H9 (cell line): ENCODE measurements around the gene ELF1. TPM values are rescaled to one million over a fixed set of nuclear protein-coding genes. Genes with fewer than 3 reads are reported as not detected.

ENCODE experiments used
- DNase-seq: peaks from one replicate; pipeline ENCODE4 v3.0.0-alpha.2; 2017
- H2AFZ ChIP-seq: one replicate; pipeline ENCODE4 v1.6.1; 2013; ENCODE audit warnings: mild to moderate bottlenecking, low read length, control low read depth, moderate library complexity
- H2AK5ac ChIP-seq: 2 replicates; pipeline ENCODE4 v1.6.1; 2013; ENCODE audit warnings: low read length, control low read depth, mixed read lengths; ENCODE audit not compliant: insufficient read length
- H2BK120ac ChIP-seq: one replicate; pipeline ENCODE4 v1.6.1; 2013; ENCODE audit warnings: low read depth, mild to moderate bottlenecking, low read length, control low read depth, inconsistent platforms; ENCODE audit not compliant: poor library complexity, severe bottlenecking
- H2BK12ac ChIP-seq: 2 replicates; pipeline ENCODE4 v1.6.1; 2013; ENCODE audit warnings: low read length, control low read depth, mixed read lengths, low read depth; ENCODE audit not compliant: insufficient read length
- H2BK15ac ChIP-seq: 2 replicates; pipeline ENCODE4 v1.6.1; 2013; ENCODE audit warnings: low read depth, low read length, control low read depth
- H2BK20ac ChIP-seq: one replicate; pipeline ENCODE4 v1.6.1; 2013; ENCODE audit warnings: low read depth, mild to moderate bottlenecking, low read length, control low read depth, inconsistent platforms; ENCODE audit not compliant: poor library complexity, severe bottlenecking
- H2BK5ac ChIP-seq: 2 replicates; pipeline ENCODE4 v1.6.1; 2013; ENCODE audit warnings: low read length, control low read depth, mixed read lengths; ENCODE audit not compliant: insufficient read length
- H3K14ac ChIP-seq: 2 replicates; pipeline ENCODE4 v1.6.1; 2013; ENCODE audit warnings: low read length, control low read depth; ENCODE audit not compliant: insufficient read depth
- H3K18ac ChIP-seq: 2 replicates; pipeline ENCODE4 v1.6.1; 2013; ENCODE audit warnings: low read depth, mild to moderate bottlenecking, mixed read lengths, low read length, control low read depth; ENCODE audit not compliant: insufficient read length
- H3K23ac ChIP-seq: 2 replicates; pipeline ENCODE4 v1.6.1; 2013; ENCODE audit warnings: low read length, control low read depth, mixed read lengths, low read depth; ENCODE audit not compliant: insufficient read length
- H3K23me2 ChIP-seq: 2 replicates; pipeline ENCODE4 v1.6.1; 2013; ENCODE audit warnings: low read depth, mild to moderate bottlenecking, mixed read lengths, low read length, control low read depth; ENCODE audit not compliant: insufficient read length, poor library complexity, severe bottlenecking
- H3K27ac ChIP-seq: 2 replicates; pipeline ENCODE4 v1.5.1; 2013; ENCODE audit warnings: low read length, control low read depth, mixed read lengths, low read depth; ENCODE audit not compliant: insufficient read length
- H3K27me3 ChIP-seq: 2 replicates; pipeline ENCODE4 v1.6.1; 2013; ENCODE audit warnings: low read length, control low read depth, inconsistent platforms; ENCODE audit not compliant: insufficient read depth
- H3K4ac ChIP-seq: 2 replicates; pipeline ENCODE4 v1.6.1; 2013; ENCODE audit warnings: low read depth, mild to moderate bottlenecking, control low read depth, inconsistent platforms, low read length, moderate library complexity
- H3K4me1 ChIP-seq: 2 replicates; pipeline ENCODE4 v1.6.1; 2013; ENCODE audit warnings: low read length, control low read depth, inconsistent platforms; ENCODE audit not compliant: insufficient read depth
- H3K4me2 ChIP-seq: 2 replicates; pipeline ENCODE4 v1.6.1; 2013; ENCODE audit warnings: low read length, control low read depth, mixed read lengths; ENCODE audit not compliant: insufficient read length, insufficient read depth
- H3K56ac ChIP-seq: 2 replicates; pipeline ENCODE4 v1.6.1; 2013; ENCODE audit warnings: low read depth, mild to moderate bottlenecking, mixed read lengths, low read length, control low read depth; ENCODE audit not compliant: insufficient read length
- H3K79me1 ChIP-seq: 2 replicates; pipeline ENCODE4 v1.6.1; 2013; ENCODE audit warnings: low read depth, mild to moderate bottlenecking, moderate library complexity, low read length, control low read depth, inconsistent platforms; ENCODE audit not compliant: insufficient read depth, poor library complexity, severe bottlenecking
- H3K79me2 ChIP-seq: 2 replicates; pipeline ENCODE4 v1.6.1; 2013; ENCODE audit warnings: low read length, control low read depth, inconsistent platforms; ENCODE audit not compliant: insufficient read depth
- H3K9ac ChIP-seq: 2 replicates; pipeline ENCODE4 v1.6.1; 2013; ENCODE audit warnings: low read length, control low read depth, mixed read lengths; ENCODE audit not compliant: insufficient read length; ENCODE audit errors: extremely low read depth
- H3K9me3 ChIP-seq: one replicate; pipeline ENCODE4 v1.6.1; 2013; ENCODE audit warnings: low read depth, low read length, inconsistent platforms; ENCODE audit not compliant: control insufficient read depth
- H3T11ph ChIP-seq: one replicate; pipeline ENCODE4 v1.6.1; 2013; ENCODE audit warnings: mild to moderate bottlenecking, low read length, control low read depth, inconsistent platforms
- H4K20me1 ChIP-seq: one replicate; pipeline ENCODE4 v1.6.1; 2013; ENCODE audit not compliant: control insufficient read depth, insufficient read length, insufficient read depth
- H4K5ac ChIP-seq: 2 replicates; pipeline ENCODE4 v1.6.1; 2013; ENCODE audit warnings: low read depth, mild to moderate bottlenecking, mixed read lengths, low read length, control low read depth; ENCODE audit not compliant: insufficient read length
- H4K8ac ChIP-seq: replicated peaks from 2 replicates; pipeline ENCODE4 v1.6.1; 2013; ENCODE audit warnings: low read length, control low read depth, mixed read lengths, low read depth; ENCODE audit not compliant: insufficient read length
- H4K91ac ChIP-seq: 2 replicates; pipeline ENCODE4 v1.6.1; 2013; ENCODE audit warnings: low read depth, mild to moderate bottlenecking, moderate library complexity, mixed read lengths, low read length, control low read depth; ENCODE audit not compliant: insufficient read length
- H3K27ac Mint-ChIP-seq, 3 experiments: 2 replicates in 2 of 3; 3 replicates in 1 of 3; pipeline ENCODE4 v1.8.0; 2020 to 2021; ENCODE audit warnings: mixed read lengths in 3 of 3, mild to moderate bottlenecking in 1 of 3, moderate library complexity in 1 of 3
- H3K27me3 Mint-ChIP-seq: 2 replicates; pipeline ENCODE4 v1.8.0; 2021; ENCODE audit warnings: low read depth, mild to moderate bottlenecking, moderate library complexity, mixed read lengths
- H3K36me3 Mint-ChIP-seq, 3 experiments: 2 replicates in 2 of 3; 3 replicates in 1 of 3; pipeline ENCODE4 v1.8.0; 2020 to 2021; ENCODE audit warnings: low read depth in 3 of 3, mixed read lengths in 3 of 3; ENCODE audit not compliant: insufficient read depth in 1 of 3
- H3K4me1 Mint-ChIP-seq, 2 experiments: 2 replicates each; pipeline ENCODE4 v1.8.0; 2020; ENCODE audit warnings: mixed read lengths in 2 of 2
- H3K4me3 Mint-ChIP-seq, 2 experiments: 2 replicates in 1 of 2; 3 replicates in 1 of 2; pipeline ENCODE4 v1.8.0; 2020 to 2021; ENCODE audit warnings: mild to moderate bottlenecking in 2 of 2, mixed read lengths in 2 of 2, moderate library complexity in 1 of 2
- H3K9me3 Mint-ChIP-seq, 2 experiments: 2 replicates in 1 of 2; 3 replicates in 1 of 2; pipeline ENCODE4 v1.8.0; 2020; ENCODE audit warnings: mild to moderate bottlenecking in 2 of 2, mixed read lengths in 2 of 2, moderate library complexity in 1 of 2
- CTCF ChIP-seq: fragments of 200-600 bp; sonication (generic); conservative IDR thresholded peaks from 3 replicates; pipeline ENCODE4 v1.8.0; 2021; ENCODE audit warnings: antibody characterized with exemption, mild to moderate bottlenecking
- WGBS: extraction: QIAGEN DNeasy Blood & Tissue Kit; methylation state at CpG from one replicate; pipeline ENCODE4 v1.1.7; 2013; ENCODE audit warnings: missing lambda C conversion rate, low lambda C conversion rate, mixed read lengths; ENCODE audit not compliant: insufficient read length; ENCODE audit errors: extremely low coverage; 5-methylcytosine and 5-hydroxymethylcytosine counted together
- total RNA-seq: library from RNA; stranded (reverse); gene quantifications from 2 replicates; pipeline ENCODE4 v1.2.1, GENCODE V29; 2021

Gene ELF1
- total RNA-seq, 1 experiment from 2014 or later, result 15.5 TPM

- peaks cover 0 to 4% (median 0%) of the 10 kb centered on the region in 3 experiments; a peak in 1 of 7 replicates for H3K36me3 Mint-ChIP-seq
- Histone ChIP-seq H2AK5ac (no peak overlapping the region), H2BK12ac (no peak overlapping the region), H4K91ac (no peak overlapping the region), H4K8ac (no peak overlapping the region), H3K4me1 (no peaks in the 10 kb centered on the region; the same call in 1 of the 2 replicates), H4K5ac (no peak overlapping the region), H3K23ac (no peak overlapping the region), H3K14ac (no peak overlapping the region), H3T11ph (no peak overlapping the region), H3K4ac (no peak overlapping the region), H3K27ac (no peak overlapping the region), H3K23me2 (no peaks in the 10 kb centered on the region), H2BK120ac (no peak overlapping the region), H2BK20ac (no peak overlapping the region), H3K79me1 (no peaks in the 10 kb centered on the region), H4K20me1 (no peaks in the 10 kb centered on the region), H3K9ac (no peak overlapping the region), H3K18ac (no peak overlapping the region), H3K56ac (no peak overlapping the region), H3K9me3 (no peaks in the 10 kb centered on the region), H2BK15ac (no peak overlapping the region), H2BK5ac (no peak overlapping the region), H3K27me3 (no peaks in the 10 kb centered on the region), H3K4me2 (no peak overlapping the region), H3K79me2 (no peaks in the 10 kb centered on the region), H2AFZ (no peak overlapping the region)
- peaks cover 33 to 36% of the 10 kb centered on the region in 2 experiments for H3K4me1 Mint-ChIP-seq
- H3K9me3 Mint-ChIP-seq, result no peaks in the 10 kb centered on the region
- TF ChIP-seq CTCF, result no peak
- no peak overlapping the region for H3K4me3 Mint-ChIP-seq
- H3K27me3 Mint-ChIP-seq, result no peaks in the 10 kb centered on the region
- H3K27ac Mint-ChIP-seq, result peak overlapping the region in 1 of 3 experiments; percentile 28; a peak in 1 of 7 replicates
- no CpG with 5 or more reads among the region's 3 CpGs for WGBS
- no peak for DNase-seq
These were observed 12.8 kb downstream of the ELF1 start for GRCh38 chr13:41006306-41006705.
